GM12878 (cell line): ENCODE measurements around the gene HEXIM2. TPM values are rescaled to one million over a fixed set of nuclear protein-coding genes. Genes with fewer than 3 reads are reported as not detected.
A peak's percentile ranks its signal among the peaks of the same experiment; 100 is the strongest.

Experiments
- ATAC-seq: fragments of 200-7000 bp; cut with Tn5 transposase; 3 replicates; pipeline ENCODE4 v1.9.1; 2020; ENCODE audit warnings: mild to moderate bottlenecking, moderate library complexity
- BruUV-seq: library from RNA; stranded (reverse); fragments of 400-500 nt; replicated peaks from 2 replicates; lab custom pipeline; 2021; lab: Mats Ljungman, UMichigan
- CTCF ChIA-PET: fragments of 300-600 bp; sonication (Branson Sonifier 250); formaldehyde crosslinking; extraction: SDS; loops from one replicate; lab custom pipeline; 2021; ENCODE audit warnings: inconsistent platforms; lab: Yijun Ruan, JAX
- POLR2A ChIA-PET: fragments of 350-600 bp; formaldehyde crosslinking; extraction: SDS; loops from one replicate; lab custom pipeline; 2021; ENCODE audit warnings: inconsistent platforms; lab: Charles Lee
- RAD21 ChIA-PET: fragments of 300-600 bp; sonication (Branson Sonifier 250); formaldehyde crosslinking; loops from one replicate; lab custom pipeline; 2023; ENCODE audit warnings: antibody characterized with exemption; ENCODE audit not compliant: unreplicated experiment; lab: Charles Lee
- SMC1A ChIA-PET: fragments of 300-600 bp; sonication (Branson Sonifier 250); formaldehyde crosslinking; loops from one replicate; lab custom pipeline; 2023; ENCODE audit not compliant: unreplicated experiment, uncharacterized antibody; lab: Charles Lee
- DNase-seq: peaks from one replicate; pipeline ENCODE4 v3.0.0-alpha.2; 2011; ENCODE audit warnings: low read depth, low spot score
- FAIRE-seq: peaks from 3 replicates; lab custom pipeline; 2011; peaks lifted over from hg19 to GRCh38; lab: Jason Lieb, UNC
- H2AFZ ChIP-seq: 2 replicates; pipeline ENCODE4 v1.6.0; 2011; ENCODE audit warnings: low read depth, low read length, control low read depth; ENCODE audit not compliant: control insufficient read depth
- H3K27ac ChIP-seq: 2 replicates; pipeline ENCODE4 v1.5.1; 2011; ENCODE audit warnings: control low read depth; ENCODE audit not compliant: control insufficient read depth, insufficient read depth
- H3K27me3 ChIP-seq, 2 experiments: replicated peaks in 1 of 2; 2 replicates each; pipeline versions ENCODE4 v1.6.0 to v1.6.1; 2011; ENCODE audit warnings: low read length in 1 of 2; ENCODE audit not compliant: control insufficient read depth in 2 of 2, insufficient read depth in 2 of 2
- H3K36me3 ChIP-seq, 2 experiments: 2 replicates each; pipeline ENCODE4 v1.5.1; 2011; ENCODE audit warnings: low read length in 1 of 2; ENCODE audit not compliant: control insufficient read depth in 2 of 2, insufficient read depth in 2 of 2
- H3K4me1 ChIP-seq: 2 replicates; pipeline ENCODE4 v1.6.1; 2011; ENCODE audit warnings: mild to moderate bottlenecking, low read length, moderate library complexity, mixed read lengths; ENCODE audit not compliant: control insufficient read depth, insufficient read depth
- H3K4me2 ChIP-seq: 2 replicates; pipeline ENCODE4 v1.6.0; 2011; ENCODE audit warnings: control low read depth; ENCODE audit not compliant: control insufficient read depth, insufficient read depth
- H3K4me3 ChIP-seq: fragments of 200-600 bp; sonication (generic); 2 replicates; pipeline ENCODE4 v1.5.1; 2016
- H3K79me2 ChIP-seq: 2 replicates; pipeline ENCODE4 v1.6.0; 2011; ENCODE audit warnings: low read length; ENCODE audit not compliant: control insufficient read depth, insufficient read depth
- H3K9ac ChIP-seq: 2 replicates; pipeline ENCODE4 v1.8.0; 2011; ENCODE audit warnings: low read length, control low read depth, mixed read lengths; ENCODE audit not compliant: control insufficient read depth, insufficient read depth
- H3K9me3 ChIP-seq: replicated peaks from 3 replicates; pipeline ENCODE4 v1.5.1; 2011; ENCODE audit warnings: mild to moderate bottlenecking, low read length; ENCODE audit not compliant: control insufficient read depth, insufficient read depth
- H4K20me1 ChIP-seq: 2 replicates; pipeline ENCODE4 v1.6.0; 2011; ENCODE audit not compliant: control insufficient read depth, insufficient read depth
- BMI1 ChIP-seq: fragments of 450-650 bp; IDR thresholded peaks from 2 replicates; pipeline ENCODE4 v1.6.1; 2016; ENCODE audit warnings: mild to moderate bottlenecking, moderate library complexity, borderline replicate concordance
- CEBPB ChIP-seq, 2 experiments: fragments of 150-350 bp in 1 of 2; IDR thresholded peaks; 2 replicates each; pipeline ENCODE4 v1.6.1; 2012 to 2014; ENCODE audit warnings: low read depth in 2 of 2, low read length in 2 of 2, borderline replicate concordance in 1 of 2, inconsistent platforms in 1 of 2
- MXI1 ChIP-seq: fragments of 150-350 bp; IDR thresholded peaks from 2 replicates; pipeline ENCODE4 v1.6.1; 2011; ENCODE audit warnings: low read depth, mild to moderate bottlenecking, inconsistent platforms, low read length, improper control_type of control experiment
- NFYB ChIP-seq: IDR thresholded peaks from 2 replicates; pipeline ENCODE4 v1.6.1; 2011; ENCODE audit warnings: low read depth, mild to moderate bottlenecking, low read length, improper control_type of control experiment, moderate library complexity; ENCODE audit not compliant: insufficient read depth
- STAT1 ChIP-seq: fragments of 450-650 bp; conservative IDR thresholded peaks from 2 replicates; pipeline ENCODE4 v1.6.1; 2014; ENCODE audit warnings: antibody characterized with exemption, mild to moderate bottlenecking
- STAT3 ChIP-seq: IDR thresholded peaks from 2 replicates; pipeline ENCODE4 v1.6.1; 2011; ENCODE audit warnings: low read depth, low read length, improper control_type of control experiment
- WGBS: methylation state at CpG from one replicate; pipeline ENCODE4 v1.1.6; 2016; ENCODE audit warnings: low lambda C conversion rate; ENCODE audit not compliant: insufficient replicate concordance, insufficient coverage; ENCODE audit errors: missing lambda C conversion rate; 5-methylcytosine and 5-hydroxymethylcytosine counted together
- in situ Hi-C: fragments of 300-500 bp; cut with MboI; formaldehyde crosslinking; loops from 9 replicates; pipeline ENCODE4 v1.14.3; 2018; ENCODE audit warnings: mixed read lengths
- intact Hi-C: fragments of 100-400 bp; cut with micrococcal nuclease; formaldehyde crosslinking; loops from one replicate; pipeline ENCODE4 v1.14.2; 2022; ENCODE audit not compliant: unreplicated experiment
- polyA plus RNA-seq, 11 experiments: library from polyadenylated mRNA; depleted of rRNA in 4 of 11; unstranded in 6 of 11; stranded (reverse) in 5 of 11; fragments of >200 nt; fragmentation: Nextera tagmentation in 4 of 11; fragmentation: Illumina TruSeq in 1 of 11; extraction: Ambion mirVana in 4 of 11; extraction: Trizol in 1 of 11; gene quantifications; 1 replicate in 1 of 11; 2 replicates in 10 of 11; pipeline versions ENCODE4 v1.2.1 to v1.2.3, GENCODE V29; 2011 to 2016; ENCODE audit warnings: inconsistent platforms in 2 of 11, missing spikeins in 2 of 11, low read depth in 1 of 11
- total RNA-seq, 4 experiments: library from RNA; depleted of rRNA in 3 of 4; stranded (reverse); fragments of >200 nt in 3 of 4; fragmentation: Illumina TruSeq in 1 of 4; extraction: Trizol in 1 of 4; gene quantifications; 2 replicates each; pipeline versions ENCODE4 v1.2.1 to v1.2.3, GENCODE V29; 2013 to 2021

HEXIM2 gene
- total and polyA plus RNA-seq, 10 of the 15 experiments (the other 5 are each of a cell fraction or from before 2014, with no cell fraction given) = 0.10 to 10.3 (median 6.4) TPM

DNA sequence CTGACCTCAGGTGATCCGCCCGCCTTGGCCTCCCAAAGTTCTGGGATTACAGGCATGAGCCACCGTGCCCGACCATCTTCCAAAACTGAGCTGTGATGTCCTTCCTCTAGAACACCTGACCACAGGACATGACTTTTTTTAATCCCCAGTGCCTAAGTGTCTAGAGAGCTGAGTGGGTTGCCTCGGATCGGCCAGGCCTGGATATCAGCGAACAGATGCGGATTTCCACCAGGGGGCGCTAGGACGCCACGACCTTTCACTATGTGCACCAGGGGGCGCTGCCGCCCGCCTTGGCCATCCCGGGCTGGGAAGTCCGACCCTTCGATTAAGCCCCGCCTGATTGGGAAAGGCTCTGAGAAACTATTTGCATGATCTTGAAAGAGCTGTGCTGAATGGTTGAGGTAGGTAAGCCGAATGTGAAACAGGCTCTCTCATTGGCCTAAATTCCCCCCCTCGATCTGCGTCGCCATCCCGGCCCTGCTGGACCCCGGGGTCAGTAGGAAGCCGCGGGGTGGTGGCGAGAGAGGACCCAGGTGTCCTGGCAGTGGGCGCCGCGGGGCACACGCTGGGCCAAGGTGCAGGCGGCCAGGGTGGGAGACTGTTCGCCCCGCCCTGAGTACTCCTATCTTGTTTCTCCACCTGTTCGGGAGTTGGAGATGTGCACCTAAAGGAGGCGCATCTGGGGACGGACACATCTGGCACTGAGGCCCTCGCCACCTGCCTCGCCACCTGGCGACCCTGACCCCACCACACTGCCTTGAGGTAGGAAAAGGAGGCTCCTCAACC, 26.3 kb upstream of the HEXIM2 start, which contains the start of gene ACBD4 (continued):
- TF ChIP-seq STAT3 (no peak), STAT1 (no peak; the same call in 1 of the 2 replicates), CEBPB (IDR thresholded peaks at IDR 0.05; ENCODE audit: borderline replicate concordance in 1 of 2, low read depth in 2 of 2, low read length in 2 of 2) (no peak), NFYB (peak; percentile 86)

DNA sequence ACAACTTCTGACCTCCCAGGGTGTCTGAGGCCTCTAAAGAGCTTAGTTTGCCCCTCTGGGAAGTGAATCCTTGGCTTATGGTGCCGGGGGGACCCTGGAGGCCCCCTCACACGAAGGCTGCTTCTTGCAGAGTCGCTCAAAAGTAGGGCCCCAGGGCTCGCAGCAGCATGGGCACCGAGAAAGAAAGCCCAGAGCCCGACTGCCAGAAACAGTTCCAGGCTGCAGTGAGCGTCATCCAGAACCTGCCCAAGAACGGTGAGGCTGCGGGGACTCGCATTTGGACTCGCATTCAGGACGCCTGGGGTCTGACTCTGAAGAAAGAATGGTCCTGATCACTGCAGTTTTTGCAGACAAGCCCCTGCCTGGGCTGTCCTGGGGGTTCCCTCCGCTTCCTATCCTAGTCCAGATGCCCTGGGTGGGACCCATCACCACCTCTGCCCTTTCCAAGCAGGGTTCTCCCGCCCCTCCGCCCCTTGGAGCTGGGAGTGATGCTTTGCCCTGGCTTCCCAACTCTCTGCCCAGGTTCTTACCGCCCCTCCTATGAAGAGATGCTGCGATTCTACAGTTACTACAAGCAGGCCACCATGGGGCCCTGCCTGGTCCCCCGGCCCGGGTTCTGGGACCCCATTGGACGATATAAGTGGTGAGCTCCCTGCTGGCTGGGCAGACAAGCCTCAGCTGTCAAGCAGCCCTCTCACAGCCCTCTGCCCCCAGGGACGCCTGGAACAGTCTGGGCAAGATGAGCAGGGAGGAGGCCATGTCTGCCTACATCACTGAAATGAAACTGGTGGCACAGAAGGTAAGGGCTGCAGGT, 25.5 kb upstream of the HEXIM2 start:
- FAIRE-seq = no peak
- WGBS = 50% methylated on average over 21 of the region's 21 CpGs
- ChIA-PET SMC1A (interaction anchor here (0.6 to 3.4 kb wide), 26 partner anchors 8 to 361 kb away, joined by 3 to 81 read pairs (median 4); partner anchors contain the start of genes HEXIM1 and HEXIM2), POLR2A (interaction anchor here (0.6 to 2.4 kb wide), 8 partner anchors 8 to 176 kb away, joined by 3 to 49 read pairs (median 4); partner anchors contain the start of gene HEXIM1), CTCF (interaction anchor here (0.5 to 9.4 kb wide), 79 partner anchors 11 to 716 kb away, joined by 3 to 291 read pairs (median 4); partner anchors contain the start of genes FZD2, HEXIM1, HEXIM2 and NMT1), RAD21 (interaction anchor here (0.6 to 3.2 kb wide), 40 partner anchors 8 to 361 kb away, joined by 3 to 121 read pairs (median 4); partner anchors contain the start of genes EFTUD2, HEXIM1, HEXIM2 and MAP3K14)
- Histone ChIP-seq H3K4me1 (peaks cover 8% of the 10 kb centered on the region), H3K9me3 (no peaks in the 10 kb centered on the region), H3K27ac (peak overlapping the region; percentile 28), H3K4me3 (peak overlapping the region; percentile 84), H2AFZ (peak overlapping the region; percentile 73), H3K36me3 (no peaks in the 10 kb centered on the region), H3K4me2 (peak overlapping the region; percentile 99), H4K20me1 (no peaks in the 10 kb centered on the region), H3K79me2 (peaks cover 4% of the 10 kb centered on the region), H3K9ac (peak overlapping the region; percentile 85), H3K27me3 (no peaks in the 10 kb centered on the region)
- DNase-seq = no peak
- TF ChIP-seq MXI1 (0 out of 2 replicates have a peak, but pooled peaks have one; percentile 0), BMI1 (no peak)
- ATAC-seq = no peak
- BruUV-seq = TSS peak; percentile 84
- intact Hi-C loops (loop anchor here (1.0 kb wide), 3 partner anchors 16 to 216 kb away; no protein-coding TSS in a partner anchor), in situ Hi-C loops (loop anchor here (5.0 kb wide), 1 partner anchor 61 kb away; no protein-coding TSS in a partner anchor)
